ENCODE results near the gene AHI1. TPM values are rescaled to one million over a fixed set of nuclear protein-coding genes. Genes with fewer than 3 reads are reported as not detected.

AHI1 gene
- total RNA-seq, 1 donor from 2014 or later: 33.5 TPM

GRCh38 chr6:135299256-135299655 is 198.3 kb downstream of the AHI1 start:
- peaks cover 3% of the 10 kb centered on the region for H3K9me3 Mint-ChIP-seq (ENCODE audit: unreplicated experiment)
- TF ChIP-seq CTCF (IDR thresholded peaks at IDR 0.05): no peak
- H3K27me3 Mint-ChIP-seq (ENCODE audit: unreplicated experiment): no peaks in the 10 kb centered on the region
- H3K4me3 Mint-ChIP-seq (ENCODE audit: unreplicated experiment): no peak overlapping the region
- H3K4me1 Mint-ChIP-seq (ENCODE audit: unreplicated experiment): peaks cover 31% of the 10 kb centered on the region
- peak overlapping the region; percentile 40 for H3K27ac Mint-ChIP-seq (ENCODE audit: unreplicated experiment)
- peaks cover 18% of the 10 kb centered on the region for H3K36me3 Mint-ChIP-seq (ENCODE audit: unreplicated experiment)
- DNase-seq (ENCODE audit: extremely low spot score, unreplicated experiment): no peak

- Mint-ChIP-seq H3K27me3 (ENCODE audit: unreplicated experiment) (no peaks in the 10 kb centered on the region), H3K4me1 (ENCODE audit: unreplicated experiment) (peaks cover 31% of the 10 kb centered on the region), H3K9me3 (ENCODE audit: unreplicated experiment) (peaks cover 3% of the 10 kb centered on the region), H3K4me3 (ENCODE audit: unreplicated experiment) (no peak overlapping the region), H3K36me3 (ENCODE audit: unreplicated experiment) (peaks cover 21% of the 10 kb centered on the region), H3K27ac (ENCODE audit: unreplicated experiment) (peak overlapping the region; percentile 40)
- no peak for TF ChIP-seq CTCF (IDR thresholded peaks at IDR 0.05)
- DNase-seq (ENCODE audit: extremely low spot score, unreplicated experiment): no peak
Observed at GRCh38 chr6:135298455-135298854, 199.1 kb downstream of the AHI1 start.

GRCh38 chr6:135296715-135297114 is 200.8 kb downstream of the AHI1 start:
- Mint-ChIP-seq H3K9me3 (ENCODE audit: unreplicated experiment) (peaks cover 3% of the 10 kb centered on the region), H3K36me3 (ENCODE audit: unreplicated experiment) (peaks cover 19% of the 10 kb centered on the region), H3K27ac (ENCODE audit: unreplicated experiment) (no peak overlapping the region), H3K4me1 (ENCODE audit: unreplicated experiment) (peaks cover 31% of the 10 kb centered on the region), H3K4me3 (ENCODE audit: unreplicated experiment) (no peak overlapping the region), H3K27me3 (ENCODE audit: unreplicated experiment) (no peaks in the 10 kb centered on the region)
- DNase-seq (ENCODE audit: extremely low spot score, unreplicated experiment): no peak
- no peak for TF ChIP-seq CTCF (IDR thresholded peaks at IDR 0.05)

- peaks cover 19% of the 10 kb centered on the region for H3K36me3 Mint-ChIP-seq (ENCODE audit: unreplicated experiment)
- H3K9me3 Mint-ChIP-seq (ENCODE audit: unreplicated experiment): peaks cover 3% of the 10 kb centered on the region
- no peak for DNase-seq (ENCODE audit: extremely low spot score, unreplicated experiment)
- H3K4me1 Mint-ChIP-seq (ENCODE audit: unreplicated experiment): peaks cover 25% of the 10 kb centered on the region
- no peak for TF ChIP-seq CTCF (IDR thresholded peaks at IDR 0.05)
- no peak overlapping the region for H3K4me3 Mint-ChIP-seq (ENCODE audit: unreplicated experiment)
- no peaks in the 10 kb centered on the region for H3K27me3 Mint-ChIP-seq (ENCODE audit: unreplicated experiment)
- H3K27ac Mint-ChIP-seq (ENCODE audit: unreplicated experiment): no peak overlapping the region
Observed at GRCh38 chr6:135295085-135295484, 202.5 kb downstream of the AHI1 start.

GRCh38 chr6:135291288-135292076 is 206.1 kb downstream of the AHI1 start:
- DNase-seq (ENCODE audit: extremely low spot score, unreplicated experiment): no peak
- Mint-ChIP-seq H3K4me3 (ENCODE audit: unreplicated experiment) (no peak overlapping the region), H3K36me3 (ENCODE audit: unreplicated experiment) (peaks cover 28% of the 10 kb centered on the region), H3K4me1 (ENCODE audit: unreplicated experiment) (no peaks in the 10 kb centered on the region), H3K27me3 (ENCODE audit: unreplicated experiment) (no peaks in the 10 kb centered on the region), H3K27ac (ENCODE audit: unreplicated experiment) (no peak overlapping the region), H3K9me3 (ENCODE audit: unreplicated experiment) (peaks cover 3% of the 10 kb centered on the region)
- TF ChIP-seq CTCF (IDR thresholded peaks at IDR 0.05): no peak

All from osteocyte (in vitro differentiated cells).